NCI-H1694 treated with DMSO at 0.1 percent for 48 hours (cell line): ENCODE measurements around the gene GPR6.
A peak's percentile ranks its signal among the peaks of the same experiment; 100 is the strongest.

Experiments used
- DNase-seq: peaks from one replicate; lab custom pipeline; 2025; lab: John Stamatoyannopoulos, UW

The GPR6 gene

GRCh38 chr6:109978174-109979032, at the start of gene GPR6:
TSS of gene GPR6 (plus strand) at chr6:109978311. CDS start at chr6:109979113, 802 bp downstream.
- DNase-seq: peak; percentile 69

DNA sequence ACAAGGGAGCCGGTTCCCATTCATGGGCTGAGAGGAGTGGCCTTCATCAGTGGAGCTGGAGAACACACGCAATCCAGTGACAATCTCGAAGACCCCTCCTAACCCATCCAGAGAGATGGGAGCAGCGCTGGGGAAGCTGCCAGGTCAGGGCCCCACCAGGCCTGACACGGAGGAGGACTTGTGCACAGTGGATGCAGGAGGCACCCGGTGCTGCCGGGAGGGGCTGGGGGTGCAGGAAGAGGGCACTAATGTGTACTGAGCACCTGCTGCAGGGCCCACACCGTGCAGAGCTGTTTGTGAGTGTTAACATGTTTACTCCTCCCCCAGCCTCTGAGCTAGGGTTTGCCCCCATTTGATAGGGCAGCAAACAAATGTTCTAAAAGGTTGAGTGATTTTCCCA, 43.8 kb upstream of the GPR6 start:
- no peak for DNase-seq

GRCh38 chr6:109939654-109940053, 38.5 kb upstream of the GPR6 start:
- DNase-seq: no peak

DNA sequence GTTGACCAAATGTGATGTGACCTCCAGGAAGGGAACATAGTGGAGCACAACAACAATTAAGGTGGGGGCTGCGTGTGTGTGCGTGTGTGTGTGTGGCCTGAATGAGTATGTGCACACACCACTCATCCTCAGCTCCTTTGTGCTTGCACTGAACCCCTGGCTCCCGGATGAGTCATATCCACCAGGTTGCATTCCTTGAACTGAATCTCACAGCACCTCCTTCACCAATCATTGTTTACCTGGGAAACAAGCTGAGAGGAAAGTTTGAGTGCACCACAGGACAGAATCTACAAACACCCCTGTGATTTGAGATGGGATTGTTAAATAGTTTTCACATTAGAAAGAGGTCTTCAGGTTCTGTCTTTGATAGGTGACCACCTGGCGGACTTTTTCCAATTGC, 33.7 kb upstream of the GPR6 start:
- no peak for DNase-seq

DNA sequence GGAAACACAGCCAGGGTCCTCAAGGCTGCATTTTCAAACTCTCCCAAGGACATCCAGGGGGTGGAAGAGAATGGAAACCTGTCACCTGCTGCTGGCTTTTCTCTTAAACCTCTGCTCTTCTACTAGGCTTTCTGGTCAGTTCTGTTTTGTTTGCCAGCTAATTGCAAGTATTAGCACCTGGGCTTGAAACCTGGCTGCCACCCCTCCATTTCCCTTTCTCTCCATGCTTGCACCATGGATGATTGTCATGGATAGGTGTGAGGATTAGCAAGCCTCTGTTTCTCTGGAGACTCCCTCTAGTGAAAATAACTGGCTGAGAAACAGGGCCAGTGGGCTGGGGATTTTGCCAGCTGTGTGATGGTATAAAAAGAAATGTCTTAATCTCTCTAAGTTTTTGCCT, 33.0 kb upstream of the GPR6 start:
- no peak for DNase-seq

GRCh38 chr6:109946979-109947378, 31.1 kb upstream of the GPR6 start:
- DNase-seq: no peak

GRCh38 chr6:109949281-109950065, 28.6 kb upstream of the GPR6 start:
- no peak for DNase-seq

- DNase-seq: no peak
Measured at GRCh38 chr6:109955491-109955890, 22.6 kb upstream of the GPR6 start.

- no peak for DNase-seq
Measured at GRCh38 chr6:109958626-109959025, 19.5 kb upstream of the GPR6 start.

DNA sequence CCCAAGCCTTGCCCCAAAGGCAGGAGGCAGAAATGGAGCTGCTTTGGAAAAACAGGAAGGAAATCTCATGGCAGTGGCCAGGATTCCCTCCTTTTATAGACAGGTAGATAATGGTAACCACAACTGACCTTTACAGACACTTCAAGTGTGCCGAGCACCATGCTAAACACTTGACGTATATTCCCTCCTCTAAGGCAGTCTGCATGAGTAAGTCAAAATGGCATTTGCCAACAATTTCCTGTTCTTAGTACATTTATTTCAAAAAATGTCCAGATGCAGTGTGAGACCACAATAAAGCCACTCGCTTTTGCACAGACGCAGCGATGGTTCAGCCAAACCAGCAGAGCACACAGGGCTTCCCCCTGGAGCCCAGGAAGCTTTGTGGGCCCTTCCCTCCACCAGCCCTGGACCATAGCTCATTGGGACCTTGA, 16.5 kb upstream of the GPR6 start:
- no peak for DNase-seq

DNA sequence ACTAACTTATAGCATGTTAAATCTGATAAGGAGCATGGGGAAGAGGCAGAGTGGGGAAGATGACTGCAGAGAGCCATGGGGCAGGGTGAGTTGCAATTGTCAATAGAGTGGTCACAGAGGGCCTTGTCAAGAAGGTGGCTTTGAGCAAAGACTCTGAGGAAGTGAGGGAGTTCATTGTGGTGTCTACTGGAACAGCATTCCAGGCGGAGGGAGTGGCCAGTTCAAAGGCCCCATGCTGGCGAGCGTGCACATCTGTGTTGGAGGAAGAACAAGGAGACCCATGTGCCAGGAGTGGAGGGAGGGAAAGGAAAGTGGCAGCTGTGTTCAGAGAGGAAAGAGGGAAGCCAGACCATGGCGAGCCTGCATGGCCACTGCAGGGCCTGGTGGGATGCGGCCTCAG, 15.8 kb upstream of the GPR6 start:
- no peak for DNase-seq

GRCh38 chr6:109963598-109964170, 14.4 kb upstream of the GPR6 start:
- no peak for DNase-seq

DNA sequence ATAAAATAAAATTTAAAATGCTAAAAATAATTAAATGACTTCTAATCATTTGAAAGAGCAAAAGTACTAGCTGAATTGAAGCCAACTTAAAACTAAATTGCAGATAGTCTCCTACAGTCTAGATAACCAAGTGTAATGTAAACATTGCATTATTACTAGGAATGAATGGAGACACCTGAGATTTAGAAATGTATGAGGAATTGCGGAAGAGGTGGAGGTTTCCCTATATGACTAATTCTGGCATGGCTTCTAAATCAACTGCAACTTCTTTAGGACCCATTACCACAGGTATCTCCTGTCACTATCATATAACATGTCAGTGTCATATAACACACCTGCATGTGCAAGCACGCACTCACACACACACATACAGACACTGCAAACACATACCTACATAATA, 13.2 kb upstream of the GPR6 start:
- no peak for DNase-seq

GRCh38 chr6:109966299-109966698, 11.8 kb upstream of the GPR6 start:
- DNase-seq: no peak

- peak; percentile 65 for DNase-seq
Measured at GRCh38 chr6:109977791-109978173, 329 bp upstream of the GPR6 start.

DNA sequence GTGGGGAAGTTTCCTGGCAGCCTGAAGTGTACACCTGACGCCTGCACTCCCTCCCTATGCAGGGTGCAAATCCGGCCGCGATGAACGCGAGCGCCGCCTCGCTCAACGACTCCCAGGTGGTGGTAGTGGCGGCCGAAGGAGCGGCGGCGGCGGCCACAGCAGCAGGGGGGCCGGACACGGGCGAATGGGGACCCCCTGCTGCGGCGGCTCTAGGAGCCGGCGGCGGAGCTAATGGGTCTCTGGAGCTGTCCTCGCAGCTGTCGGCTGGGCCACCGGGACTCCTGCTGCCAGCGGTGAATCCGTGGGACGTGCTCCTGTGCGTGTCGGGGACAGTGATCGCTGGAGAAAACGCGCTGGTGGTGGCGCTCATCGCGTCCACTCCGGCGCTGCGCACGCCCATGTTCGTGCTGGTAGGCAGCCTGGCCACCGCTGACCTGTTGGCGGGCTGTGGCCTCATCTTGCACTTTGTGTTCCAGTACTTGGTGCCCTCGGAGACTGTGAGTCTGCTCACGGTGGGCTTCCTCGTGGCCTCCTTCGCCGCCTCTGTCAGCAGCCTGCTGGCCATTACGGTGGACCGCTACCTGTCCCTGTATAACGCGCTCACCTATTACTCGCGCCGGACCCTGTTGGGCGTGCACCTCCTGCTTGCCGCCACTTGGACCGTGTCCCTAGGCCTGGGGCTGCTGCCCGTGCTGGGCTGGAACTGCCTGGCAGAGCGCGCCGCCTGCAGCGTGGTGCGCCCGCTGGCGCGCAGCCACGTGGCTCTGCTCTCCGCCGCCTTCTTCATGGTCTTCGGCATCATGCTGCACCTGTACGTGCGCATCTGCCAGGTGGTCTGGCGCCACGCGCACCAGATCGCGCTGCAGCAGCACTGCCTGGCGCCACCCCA, 1.2 kb downstream of the GPR6 start:
- DNase-seq: no peak

- DNase-seq: no peak
Measured at GRCh38 chr6:109984410-109984809, 6.3 kb downstream of the GPR6 start.

- DNase-seq: no peak
Measured at GRCh38 chr6:109987196-109987595, 9.1 kb downstream of the GPR6 start.

DNA sequence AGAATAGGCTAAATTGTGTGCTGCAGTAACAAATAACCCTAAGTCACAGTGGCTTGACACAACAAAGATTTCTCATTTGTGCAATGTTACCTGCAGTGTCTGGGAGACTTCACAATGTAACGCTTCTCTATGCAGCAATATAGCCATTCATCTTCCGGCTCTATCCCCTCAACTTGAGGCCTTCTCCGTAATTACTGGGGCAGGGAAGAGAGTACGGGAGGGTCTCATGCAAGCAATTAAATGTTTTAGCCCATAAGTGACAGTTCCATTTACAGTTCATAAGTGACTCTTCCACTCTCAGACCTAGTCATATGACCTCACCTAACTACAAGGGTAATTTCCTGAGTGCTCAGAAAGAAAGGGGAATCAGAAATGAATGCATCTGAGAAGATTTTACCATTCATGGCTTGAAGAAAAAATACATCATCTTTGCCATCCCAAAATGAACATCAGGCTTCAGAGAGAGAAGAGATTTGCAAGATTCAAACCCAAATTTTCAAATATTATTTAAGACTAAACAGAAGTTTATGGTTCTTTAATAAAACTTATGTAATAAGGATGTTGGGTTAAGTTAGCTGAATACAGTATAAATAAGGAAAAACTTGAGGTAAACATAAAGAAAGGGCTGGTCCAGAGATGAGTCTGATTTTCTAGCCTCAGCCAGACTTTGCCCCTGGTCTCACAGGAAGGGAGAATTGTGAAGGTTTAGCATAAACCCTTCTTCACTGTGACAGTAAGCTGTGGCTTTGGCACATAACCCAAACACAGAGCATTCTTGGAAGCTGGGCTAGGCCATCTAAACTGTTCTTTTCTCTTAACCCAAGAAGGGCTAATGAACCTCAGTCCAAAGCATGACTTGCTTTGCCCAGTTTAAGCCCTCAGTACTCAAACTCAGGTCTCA, 13.3 kb downstream of the GPR6 start:
- DNase-seq: no peak

DNA sequence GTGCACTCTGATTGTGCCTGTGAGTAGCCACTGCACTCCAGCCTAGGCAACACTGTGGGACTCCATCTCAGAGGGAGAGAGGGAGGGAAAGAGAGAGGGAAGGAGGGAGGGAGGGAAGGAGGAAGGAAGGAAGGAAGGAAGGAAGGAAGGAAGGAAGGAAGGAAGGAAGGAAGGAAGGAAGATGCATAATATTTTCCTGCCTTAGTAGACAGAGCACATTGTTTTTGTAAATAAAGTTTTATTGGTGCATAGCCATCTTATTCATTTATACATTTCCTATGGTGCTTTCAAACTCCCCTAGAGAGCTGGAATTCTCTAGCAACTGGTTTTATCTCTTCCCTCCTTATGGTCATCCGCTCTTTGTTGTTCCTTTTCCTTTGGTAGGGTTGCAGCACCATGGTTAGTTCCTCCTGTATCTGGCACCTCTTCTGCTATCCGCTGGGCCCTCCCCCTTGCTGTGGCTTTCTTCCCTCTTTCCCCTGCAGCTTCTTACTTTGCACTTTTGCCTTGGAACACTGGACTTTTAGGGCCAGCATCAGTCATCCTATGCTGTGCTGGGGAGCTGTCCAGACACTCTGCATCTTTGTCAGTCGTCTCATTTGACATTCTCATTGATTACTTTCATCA, 20.2 kb downstream of the GPR6 start:
- no peak for DNase-seq
